EH (cell line): ENCODE measurements around the gene QKI.
A peak's percentile ranks its signal among the peaks of the same experiment; 100 is the strongest.

Experiments
- DNase-seq: peaks from one replicate; pipeline ENCODE4 v3.0.0-alpha.2; 2015; ENCODE audit warnings: low read depth

QKI gene

DNA sequence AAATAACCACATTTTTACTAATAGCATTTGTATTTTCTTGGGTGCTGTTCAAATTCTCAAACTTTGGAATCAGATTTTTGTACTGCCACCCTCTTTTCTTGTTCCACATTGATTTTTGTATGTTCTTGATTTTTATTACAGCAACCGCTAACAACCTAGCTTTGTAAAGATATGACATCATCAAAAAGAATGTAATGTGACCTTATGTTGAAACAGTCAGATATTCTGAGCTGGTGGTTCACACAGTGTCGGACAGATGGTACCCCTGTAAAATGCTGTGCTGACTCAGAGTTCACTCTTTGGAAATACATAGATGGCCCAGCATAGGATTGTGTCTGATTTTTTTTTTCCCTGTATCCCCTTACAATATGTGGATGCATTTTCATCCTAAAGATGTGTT lies 118.9 kb downstream of the QKI start:
- peak; percentile 93 for DNase-seq

DNA sequence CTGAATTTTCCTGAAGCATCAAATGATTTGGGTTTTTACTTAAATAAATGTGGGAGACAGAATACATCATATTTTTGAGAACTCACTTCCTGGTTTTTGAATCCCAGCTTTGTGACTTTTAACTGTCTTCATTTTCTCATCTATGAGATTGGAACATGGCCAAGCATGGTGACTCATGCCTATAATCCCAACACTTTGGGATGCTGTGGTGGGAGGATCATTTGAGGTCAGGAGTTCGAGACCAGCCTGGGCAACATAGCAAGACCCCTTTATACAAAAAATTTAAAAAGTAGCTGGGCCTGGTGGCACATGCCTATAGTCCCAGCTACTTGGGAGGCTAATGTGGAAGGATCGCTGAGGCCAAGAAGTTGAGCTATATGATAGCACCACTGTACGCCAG lies 122.3 kb downstream of the QKI start:
- DNase-seq: peak; percentile 60

DNA sequence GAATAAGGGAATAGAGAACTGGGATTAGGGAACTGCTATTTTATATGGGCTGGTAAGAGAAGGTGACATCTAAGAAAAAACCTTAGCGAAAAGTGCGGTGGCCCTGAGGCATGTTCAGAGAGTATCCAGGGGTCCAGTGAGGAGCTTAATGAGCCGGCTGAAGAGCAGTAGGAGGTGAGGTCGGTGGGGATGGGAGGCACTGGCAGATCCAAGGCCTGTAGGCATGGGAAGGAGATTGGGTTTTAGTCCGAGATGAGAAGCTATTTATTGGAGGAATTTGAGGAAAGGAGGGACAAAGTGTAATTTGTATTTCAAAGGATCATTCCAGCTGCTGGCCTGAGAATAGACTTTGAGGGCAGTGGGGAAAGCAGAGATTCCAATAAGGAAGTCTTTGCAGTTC lies 123.8 kb downstream of the QKI start:
- DNase-seq: no peak

DNA sequence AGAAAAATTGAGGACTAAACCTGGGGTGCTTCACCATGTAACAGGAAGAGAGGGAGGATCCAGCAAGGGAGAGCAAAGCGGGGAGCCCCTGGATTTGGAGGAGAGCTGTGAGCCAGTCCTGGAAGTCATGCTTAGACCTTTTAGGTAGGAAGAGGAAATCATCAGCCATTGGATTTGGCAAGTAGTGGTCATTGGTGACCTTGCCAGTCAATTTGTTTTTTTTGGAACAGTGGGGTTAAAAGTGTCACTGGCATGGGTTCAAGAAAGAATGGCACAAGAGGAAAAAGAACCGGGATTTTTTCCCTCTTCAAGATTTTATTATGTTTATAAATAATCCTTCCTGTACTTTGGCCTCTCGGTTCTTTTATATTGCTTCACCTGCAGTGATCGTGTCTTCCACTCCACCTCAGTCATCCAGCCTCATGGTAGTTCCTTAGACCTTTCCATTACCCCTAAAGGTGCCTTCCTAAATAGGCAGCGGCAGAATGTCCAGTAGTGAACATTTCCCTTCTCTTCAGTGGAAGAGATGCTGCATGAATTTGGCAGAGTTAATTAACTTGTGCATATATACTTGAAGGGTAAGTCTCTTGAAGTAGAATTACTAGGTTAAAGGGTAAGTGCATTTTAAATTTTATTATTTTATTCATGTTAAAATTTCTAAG lies 124.7 kb downstream of the QKI start:
- no peak for DNase-seq

DNA sequence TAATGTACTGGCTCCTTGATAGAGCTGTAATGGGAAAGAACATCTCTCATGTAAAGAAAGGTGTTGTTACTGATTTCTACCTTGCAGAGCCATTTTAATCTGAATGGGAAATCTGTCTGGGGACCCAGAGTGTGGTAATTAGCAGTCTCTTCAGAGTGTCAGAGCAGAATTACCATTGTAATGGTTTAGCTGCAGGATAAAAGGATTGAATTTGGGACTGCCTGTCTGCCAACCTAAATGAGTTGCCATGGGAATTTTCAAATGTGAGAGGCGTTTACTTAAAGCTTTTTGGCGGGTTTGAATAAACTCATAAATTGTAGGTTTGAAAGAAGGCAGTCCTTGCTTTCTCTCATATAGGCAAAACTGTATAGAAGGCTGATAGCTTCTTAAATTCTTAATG lies 128.8 kb downstream of the QKI start:
- DNase-seq: no peak

DNA sequence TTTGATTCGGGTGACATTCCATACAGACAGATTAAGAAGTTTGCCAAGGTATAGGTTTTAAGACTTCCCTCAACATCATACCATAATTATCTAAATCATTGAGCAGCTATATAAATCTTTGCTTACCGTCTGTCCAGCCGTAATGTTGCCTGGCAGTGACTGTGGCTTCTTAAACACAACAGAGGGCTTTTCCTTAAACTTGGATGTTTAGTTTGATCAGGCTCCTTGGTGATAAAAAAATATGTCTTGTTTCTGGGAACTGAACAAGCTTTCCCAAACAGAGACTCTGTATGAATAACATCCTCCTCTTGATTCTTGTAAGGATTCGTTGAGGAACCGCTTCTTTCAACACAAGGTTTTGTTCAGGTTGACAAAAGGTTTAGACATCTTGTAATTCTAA lies 130.9 kb downstream of the QKI start:
- no peak for DNase-seq

DNA sequence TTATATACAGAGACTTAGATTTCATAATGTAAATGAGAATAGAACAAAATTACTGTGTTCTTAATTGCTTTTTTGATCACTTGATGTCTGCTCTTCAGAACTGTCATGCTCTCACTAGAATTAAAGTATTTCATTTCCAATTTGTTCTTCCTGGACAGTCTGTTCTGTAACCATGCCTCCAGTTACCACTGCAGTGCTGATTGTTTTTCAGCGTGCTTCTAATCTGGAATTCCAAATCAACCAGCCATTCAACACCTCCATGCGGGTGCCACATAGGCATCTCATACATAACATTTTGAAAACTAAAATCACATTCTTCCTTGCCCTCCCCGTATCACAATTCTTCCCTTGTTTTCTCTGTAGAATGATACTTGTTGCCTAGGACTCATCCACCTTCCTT lies 132.8 kb downstream of the QKI start:
- DNase-seq: no peak

DNA sequence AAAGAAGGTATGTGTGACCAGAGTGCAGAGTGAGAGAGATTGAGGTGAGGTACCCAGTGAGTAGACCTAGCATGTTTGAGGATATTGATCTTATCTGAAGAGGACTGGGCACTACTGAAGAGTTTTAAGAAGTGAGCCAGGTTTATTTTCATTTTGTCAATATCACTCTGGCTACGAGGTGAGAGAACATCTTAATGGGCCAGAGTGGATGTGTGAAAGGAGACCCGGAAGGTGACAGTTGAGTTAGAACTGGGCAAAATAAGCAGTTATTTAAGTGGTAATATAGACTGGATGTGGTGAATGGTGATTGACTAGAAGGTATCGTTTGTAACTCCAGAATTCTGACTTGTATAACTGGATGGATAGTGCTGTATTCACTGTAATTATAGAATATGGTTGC lies 134.1 kb downstream of the QKI start:
- DNase-seq: no peak

DNA sequence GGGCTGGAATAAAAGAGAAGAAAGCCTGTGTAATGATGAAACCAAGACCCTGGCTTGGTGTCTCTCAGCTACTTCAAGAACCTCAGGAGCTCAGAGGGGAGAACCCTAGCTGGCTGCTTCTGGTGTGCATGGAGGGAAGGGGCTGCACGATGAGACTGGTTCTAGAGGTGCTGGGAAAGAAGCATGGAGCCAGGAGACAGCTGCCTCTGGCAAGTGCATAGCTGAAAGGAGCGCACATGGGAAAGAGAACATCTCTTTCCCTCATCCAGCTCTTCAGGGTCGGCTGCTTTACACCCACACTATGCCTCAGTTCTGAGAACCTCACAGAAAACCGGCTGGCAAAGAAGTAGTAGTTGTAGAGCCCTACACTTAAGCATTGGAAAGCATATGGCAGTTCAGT lies 139.5 kb downstream of the QKI start:
- DNase-seq: no peak

DNA sequence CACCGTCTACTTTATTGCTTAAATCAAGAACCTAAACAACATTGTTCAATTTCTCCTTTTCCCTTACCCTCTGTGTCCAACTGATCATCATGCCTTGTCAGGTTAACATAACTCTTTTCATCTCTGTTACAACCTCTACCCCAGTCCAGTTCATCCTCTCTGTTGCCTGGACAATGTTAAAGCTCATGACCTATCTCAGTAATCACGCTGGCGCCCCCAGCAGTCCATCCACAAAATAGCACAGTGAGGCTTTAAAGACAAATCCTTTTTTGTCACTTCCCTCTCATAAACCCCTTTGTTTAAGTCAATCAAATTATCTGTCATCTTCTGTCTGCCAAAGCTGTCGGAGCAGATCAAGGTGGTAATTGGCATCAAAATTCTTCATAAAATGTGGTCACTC lies 140.1 kb downstream of the QKI start:
- DNase-seq: peak; percentile 63

DNA sequence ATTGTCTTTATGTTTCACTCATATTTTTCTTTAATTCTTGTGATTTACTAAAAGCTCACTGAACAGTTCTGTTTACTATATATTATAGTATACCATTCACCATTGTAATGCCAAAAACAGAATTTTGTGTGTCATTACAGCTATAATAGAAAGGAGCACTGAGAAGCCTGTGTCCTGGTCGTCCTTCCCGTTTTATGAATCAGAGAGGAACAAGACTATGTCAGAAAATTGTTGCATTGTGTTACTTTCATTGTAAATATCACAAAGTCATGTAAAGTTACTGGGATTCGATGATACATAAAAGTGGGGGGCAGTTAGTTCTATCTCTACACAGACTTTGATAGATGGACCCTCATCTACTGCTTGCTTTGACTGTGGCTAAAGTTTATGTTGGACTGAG lies 145.1 kb downstream of the QKI start:
- no peak for DNase-seq

DNA sequence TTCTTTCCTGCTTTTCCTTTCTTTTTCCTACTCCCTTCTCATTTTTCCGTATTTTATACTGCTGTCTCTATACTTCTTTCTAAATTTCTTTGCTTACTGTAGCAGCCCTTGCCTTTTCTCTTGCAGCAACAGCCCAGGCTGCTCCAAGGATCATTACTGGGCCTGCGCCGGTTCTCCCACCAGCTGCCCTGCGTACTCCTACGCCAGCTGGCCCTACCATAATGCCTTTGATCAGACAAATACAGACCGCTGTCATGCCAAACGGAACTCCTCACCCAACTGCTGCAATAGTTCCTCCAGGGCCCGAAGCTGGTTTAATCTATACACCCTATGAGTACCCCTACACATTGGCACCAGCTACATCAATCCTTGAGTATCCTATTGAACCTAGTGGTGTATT lies 148.8 kb downstream of the QKI start:
- DNase-seq: no peak

DNA sequence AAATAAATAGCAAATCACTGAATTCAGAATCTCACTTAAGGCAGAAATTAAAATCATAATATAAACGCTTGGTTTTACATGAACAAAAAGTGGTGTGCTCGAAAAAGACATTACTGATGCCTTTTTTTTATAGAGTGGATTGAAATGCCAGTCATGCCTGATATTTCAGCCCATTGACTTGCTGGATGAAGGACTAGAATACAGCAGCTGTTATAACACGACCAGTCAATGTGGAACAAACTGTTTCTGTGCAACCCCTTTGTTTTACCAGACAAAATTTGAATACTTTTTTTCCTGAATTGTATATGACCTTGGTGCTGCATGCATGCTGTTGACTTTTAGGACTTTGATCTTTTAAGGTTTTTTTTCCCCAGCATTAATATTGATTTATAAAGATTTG lies 150.0 kb downstream of the QKI start:
- DNase-seq: no peak

DNA sequence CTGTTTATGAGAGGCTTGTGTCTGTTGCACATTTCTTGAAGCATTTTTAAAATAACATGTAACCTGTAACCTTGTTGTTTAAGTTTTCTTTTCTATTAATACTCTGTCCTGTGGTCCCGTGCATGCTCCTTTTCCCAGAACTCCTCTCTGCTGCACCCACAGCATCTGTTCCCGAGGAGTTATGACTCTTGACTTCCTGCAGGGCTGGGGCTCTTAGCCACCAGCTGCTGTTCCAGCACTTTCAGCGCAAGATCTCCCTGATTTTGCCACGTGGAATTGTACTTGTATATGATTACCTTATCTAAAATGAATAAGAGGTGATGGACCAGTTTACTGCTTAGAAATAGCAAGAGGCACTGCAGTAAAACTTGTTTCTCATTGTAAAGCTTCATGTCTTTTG lies 150.6 kb downstream of the QKI start:
- DNase-seq: no peak

DNA sequence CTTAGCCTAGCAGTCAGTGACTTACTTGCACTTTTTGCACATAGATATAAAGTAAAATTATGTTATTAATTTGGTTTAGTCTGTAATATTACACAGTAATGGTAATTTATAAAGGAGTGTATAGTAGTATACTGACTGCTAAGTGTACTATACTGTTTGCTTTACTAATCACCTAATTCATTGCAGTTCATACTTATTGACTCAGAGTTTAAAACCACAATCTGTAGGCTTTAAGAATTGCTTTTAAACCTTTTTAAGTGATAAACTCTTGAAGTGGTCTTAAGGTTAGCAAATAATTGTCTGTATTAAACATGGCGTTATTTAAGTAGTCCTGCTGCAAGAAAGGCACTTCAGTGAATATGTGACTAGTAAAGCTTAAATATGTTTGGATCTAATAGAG lies 151.5 kb downstream of the QKI start:
- no peak for DNase-seq

DNA sequence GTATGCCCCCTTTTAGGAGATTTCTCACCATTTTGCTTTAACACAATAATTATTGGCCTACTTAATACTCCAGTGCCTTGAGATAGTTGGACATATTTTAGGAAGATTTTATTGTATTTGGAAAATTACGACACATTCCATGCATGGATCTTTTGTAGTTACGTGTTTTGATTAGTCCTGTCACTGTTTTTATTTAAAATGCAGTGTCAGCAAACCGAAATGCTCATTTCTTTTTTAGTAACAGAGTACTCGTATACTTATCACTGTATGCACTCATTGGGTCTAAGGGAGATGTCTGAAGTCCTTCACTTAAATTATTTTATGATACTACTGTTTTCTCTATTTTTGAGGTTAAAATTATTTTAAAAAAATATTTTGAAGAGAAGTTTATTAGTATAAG lies 153.8 kb downstream of the QKI start:
- DNase-seq: no peak

DNA sequence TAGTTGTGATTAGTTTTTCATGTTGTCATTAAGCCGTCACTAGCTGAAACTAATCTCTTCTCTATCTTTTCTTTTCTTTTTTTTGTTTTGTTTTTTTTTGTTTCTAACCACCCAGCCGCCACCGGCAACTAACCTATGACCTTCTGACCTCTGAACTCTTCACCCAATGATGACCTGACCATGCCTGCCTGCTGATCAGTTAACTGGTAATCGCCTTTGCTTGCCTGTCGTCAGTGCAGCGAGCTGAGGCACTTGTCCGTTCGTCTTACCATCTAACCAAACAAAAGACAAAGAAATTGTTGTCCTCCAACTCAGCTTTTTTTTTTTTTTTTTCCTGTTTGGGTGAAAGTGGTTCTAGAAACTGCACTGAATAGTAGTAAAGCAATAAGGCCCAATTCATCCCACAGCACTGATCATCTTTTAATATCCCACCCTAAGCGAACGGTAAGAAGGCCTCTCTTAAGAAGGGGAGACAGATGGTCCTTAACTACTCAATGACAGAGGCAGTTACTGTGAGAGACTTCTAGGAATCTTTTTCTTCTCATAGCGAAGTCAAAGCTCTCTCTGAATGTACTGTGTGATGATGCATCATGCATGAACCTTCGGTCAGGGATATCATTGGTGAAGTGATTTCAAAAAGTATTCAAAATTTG lies 156.2 kb downstream of the QKI start:
- no peak for DNase-seq

DNA sequence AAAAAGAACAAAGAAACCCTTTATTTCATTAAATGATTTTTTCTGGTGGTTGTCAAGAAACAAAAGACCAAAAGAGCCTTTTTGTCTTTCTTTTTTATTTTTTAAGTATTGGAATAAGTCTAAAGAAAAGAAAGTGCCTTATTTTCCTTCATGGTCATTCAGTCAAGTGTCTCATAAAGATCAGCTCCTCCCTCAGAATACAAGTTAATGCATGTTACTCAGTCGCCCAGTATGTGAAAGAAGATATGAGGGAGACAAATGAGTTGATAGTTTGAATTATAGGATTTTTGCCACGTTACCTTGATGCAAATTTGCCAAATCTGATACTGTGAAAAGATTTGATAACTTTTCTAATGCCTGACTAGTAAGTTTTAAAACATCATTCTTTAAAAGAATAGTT lies 157.2 kb downstream of the QKI start:
- DNase-seq: no peak

DNA sequence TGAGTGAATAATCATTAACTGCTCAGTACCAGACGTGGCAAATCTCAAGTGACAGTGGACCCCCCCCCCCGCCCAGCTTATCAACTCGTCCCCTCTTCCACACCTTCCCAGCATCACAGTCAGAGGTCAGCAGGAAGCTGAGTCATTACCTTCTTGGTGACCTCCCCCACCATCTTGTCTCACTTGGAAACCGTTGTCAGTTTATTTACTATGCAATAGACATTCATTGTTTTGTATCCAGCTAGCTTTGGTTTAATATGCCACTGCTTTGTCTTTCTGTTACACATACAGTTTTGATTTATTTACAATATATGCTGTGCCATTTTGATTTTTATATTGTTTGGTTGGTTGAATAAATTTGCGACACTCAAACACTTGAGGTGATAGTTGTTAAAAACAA lies 158.1 kb downstream of the QKI start:
- no peak for DNase-seq

DNA sequence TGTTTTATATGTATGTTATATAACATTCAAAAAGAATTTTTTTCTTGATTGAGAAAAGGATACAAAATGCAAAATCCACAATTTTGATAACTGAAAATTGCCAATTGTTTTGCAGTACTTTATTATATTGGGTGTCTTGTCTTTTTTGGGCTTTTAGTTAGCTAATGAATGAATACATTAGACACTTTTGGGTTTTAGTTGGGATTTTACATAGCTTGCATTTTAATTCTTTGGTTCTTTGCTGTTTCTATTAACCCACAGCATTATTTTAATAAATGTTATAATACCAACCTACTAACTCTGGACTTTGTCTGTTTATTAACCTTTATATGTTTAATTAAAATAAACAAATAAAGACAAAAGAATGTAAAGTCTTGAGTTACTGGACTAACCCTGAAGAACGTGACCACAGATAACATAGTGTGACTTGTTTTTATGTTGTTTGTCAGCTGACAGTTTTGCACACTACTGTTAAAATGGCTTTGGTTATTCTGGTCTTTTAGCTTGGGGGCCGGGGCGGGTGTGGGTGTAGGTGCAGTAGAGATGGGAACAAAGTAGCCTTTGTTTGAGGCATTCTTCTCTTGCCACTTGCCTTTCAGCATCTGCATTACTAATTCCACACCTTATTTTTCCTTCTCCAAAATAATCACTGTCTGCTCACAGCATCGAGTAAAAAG lies 159.1 kb downstream of the QKI start:
- DNase-seq: no peak

DNA sequence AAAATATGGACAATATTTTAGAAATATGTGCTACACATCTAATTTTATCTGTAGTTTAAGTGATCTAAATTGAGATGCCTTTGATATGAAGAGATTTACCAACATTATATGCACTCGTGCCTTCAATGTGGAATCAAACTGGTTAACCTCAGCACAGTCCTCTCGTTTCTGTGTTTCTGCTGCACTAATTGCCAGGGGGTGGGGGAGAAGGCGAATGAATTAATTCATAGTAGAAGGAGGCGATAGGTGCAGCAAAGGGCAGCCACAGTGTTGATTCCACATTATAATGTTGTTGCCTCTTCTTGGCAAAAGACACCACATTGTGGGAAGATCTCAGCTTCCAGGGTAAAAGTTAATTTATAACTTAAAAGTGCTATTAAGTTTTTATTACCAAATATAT lies 161.6 kb downstream of the QKI start:
- DNase-seq: no peak

DNA sequence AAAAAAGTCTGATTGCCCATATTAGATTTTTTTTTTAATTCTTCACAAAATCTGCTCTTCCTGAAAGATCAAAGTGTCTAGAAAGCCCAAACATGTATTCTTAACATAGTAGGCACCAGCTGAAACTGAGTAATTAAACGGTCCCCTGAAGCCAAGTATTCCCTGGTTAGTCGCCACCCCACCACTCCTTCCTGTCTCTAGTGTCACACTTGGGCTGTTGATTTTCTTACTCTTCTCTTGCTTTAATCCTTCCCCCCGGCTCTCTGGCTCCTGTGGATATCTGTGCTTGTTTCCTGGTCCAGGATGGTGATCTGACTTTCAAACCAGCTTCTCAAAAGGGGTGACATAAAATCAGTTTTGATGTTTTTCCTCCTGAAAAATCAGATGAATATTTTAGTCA lies 162.9 kb downstream of the QKI start:
- DNase-seq: no peak

DNA sequence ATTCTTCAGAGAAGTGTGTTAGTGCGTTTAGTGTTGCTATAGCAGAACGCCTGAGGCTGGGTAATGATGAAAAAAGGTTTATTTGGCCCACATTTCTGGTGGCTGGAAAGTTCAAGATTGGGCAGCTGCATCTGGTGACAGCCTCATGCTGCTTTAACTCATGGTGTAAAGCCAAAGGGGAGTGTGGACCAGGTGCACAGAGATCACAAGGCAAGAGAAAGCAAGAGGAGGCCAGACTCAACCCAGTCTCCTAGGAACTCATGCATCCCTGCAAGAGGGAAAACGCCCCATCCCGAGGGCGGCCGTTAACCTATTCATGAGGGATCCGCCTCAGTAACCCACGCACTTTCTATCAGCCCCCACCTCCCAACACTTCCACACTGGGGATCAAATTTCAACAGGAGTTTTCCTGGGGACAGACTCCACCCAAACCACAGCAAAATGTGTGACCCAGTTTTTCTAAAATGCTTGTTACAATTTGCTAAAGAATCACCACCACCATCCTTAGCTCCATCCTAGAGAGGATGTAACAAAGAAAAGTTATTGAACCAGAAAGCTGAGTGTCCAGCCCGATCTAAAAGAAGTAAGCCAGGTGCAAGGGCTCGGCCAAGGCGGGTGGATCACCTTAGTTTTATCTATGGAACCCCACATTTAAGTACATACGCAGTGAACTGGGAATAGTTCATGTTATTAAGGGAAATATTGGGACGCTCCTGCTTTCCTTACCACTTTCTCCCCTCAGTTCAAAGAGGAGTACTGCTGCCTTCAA lies 164.8 kb downstream of the QKI start:
- DNase-seq: peak; percentile 32
